CD4-positive, CD25-positive, alpha-beta regulatory T cell (primary cell): Measurements from ENCODE around the gene SOX5. TPM values are rescaled to one million over a fixed set of nuclear protein-coding genes. Genes with fewer than 3 reads are reported as not detected.

Experiments used
- ATAC-seq, 2 donors: fragments of 150-1000 bp; cut with Tn5 transposase; one replicate each; pipeline ENCODE4 v1.10.0; 2021; ENCODE audit warnings: low read depth in 2 of 2, moderate number of reproducible peaks in 2 of 2, moderate library complexity in 1 of 2
- DNase-seq, 3 donors: peaks; one replicate each; pipeline versions ENCODE4 v3.0.0 to v3.0.0-alpha.2; 2012 to 2022; ENCODE audit warnings: mixed read lengths in 1 of 3
- H3K27ac ChIP-seq: one replicate; pipeline ENCODE4 v1.7.0; 2013; ENCODE audit warnings: mild to moderate bottlenecking, low read length; ENCODE audit not compliant: insufficient read depth, poor library complexity, severe bottlenecking
- H3K27me3 ChIP-seq: one replicate; pipeline ENCODE4 v1.7.0; 2013; ENCODE audit warnings: low read length; ENCODE audit not compliant: control insufficient read depth, insufficient read depth
- H3K36me3 ChIP-seq: one replicate; pipeline ENCODE4 v1.7.0; 2013; ENCODE audit warnings: mild to moderate bottlenecking, low read length, moderate library complexity; ENCODE audit not compliant: control insufficient read depth, insufficient read depth
- H3K4me1 ChIP-seq: 2 replicates; pipeline ENCODE4 v1.7.0; 2013; ENCODE audit warnings: mild to moderate bottlenecking, low read length; ENCODE audit not compliant: insufficient read depth, control insufficient read depth, poor library complexity, severe bottlenecking
- H3K4me3 ChIP-seq: one replicate; pipeline ENCODE4 v1.7.0; 2013; ENCODE audit warnings: low read depth, mild to moderate bottlenecking, low read length, moderate library complexity
- H3K9me3 ChIP-seq, 2 experiments: 1 replicate in 1 of 2; 2 replicates in 1 of 2; pipeline ENCODE4 v1.7.0; 2013; ENCODE audit warnings: low read length in 2 of 2, mild to moderate bottlenecking in 1 of 2, moderate library complexity in 1 of 2; ENCODE audit not compliant: control insufficient read depth in 2 of 2
- H3K27ac Mint-ChIP-seq, 3 donors: one replicate each; pipeline ENCODE4 v1.8.0; 2020 to 2022; ENCODE audit warnings: mild to moderate bottlenecking in 3 of 3, mixed read lengths in 3 of 3, moderate library complexity in 2 of 3
- H3K27me3 Mint-ChIP-seq: one replicate; pipeline ENCODE4 v1.8.0; 2022; ENCODE audit warnings: mild to moderate bottlenecking, mixed read lengths
- H3K36me3 Mint-ChIP-seq: one replicate; pipeline ENCODE4 v1.8.0; 2020; ENCODE audit warnings: mixed read lengths
- H3K4me1 Mint-ChIP-seq, 4 donors: one replicate each; pipeline ENCODE4 v1.8.0; 2020 to 2022; ENCODE audit warnings: mixed read lengths in 4 of 4, mild to moderate bottlenecking in 1 of 4
- H3K4me3 Mint-ChIP-seq, 4 donors: one replicate each; pipeline ENCODE4 v1.8.0; 2020 to 2022; ENCODE audit warnings: mild to moderate bottlenecking in 4 of 4, mixed read lengths in 4 of 4, moderate library complexity in 3 of 4
- H3K9me3 Mint-ChIP-seq, 7 donors: one replicate each; pipeline ENCODE4 v1.8.0; 2020 to 2022; ENCODE audit warnings: mixed read lengths in 7 of 7, mild to moderate bottlenecking in 3 of 7, moderate library complexity in 2 of 7
- polyA plus RNA-seq, 4 donors: library from polyadenylated mRNA; unstranded; fragments of 300-500 nt; fragmentation: Illumina TruSeq; gene quantifications; one replicate each; pipeline ENCODE4 v1.2.3, GENCODE V29; 2021
- total RNA-seq: library from RNA; stranded (reverse); gene quantifications from one replicate; pipeline ENCODE4 v1.2.3, GENCODE V29; 2022

SOX5 gene
- total and polyA plus RNA-seq, 5 donors from 2014 or later = not detected

DNA sequence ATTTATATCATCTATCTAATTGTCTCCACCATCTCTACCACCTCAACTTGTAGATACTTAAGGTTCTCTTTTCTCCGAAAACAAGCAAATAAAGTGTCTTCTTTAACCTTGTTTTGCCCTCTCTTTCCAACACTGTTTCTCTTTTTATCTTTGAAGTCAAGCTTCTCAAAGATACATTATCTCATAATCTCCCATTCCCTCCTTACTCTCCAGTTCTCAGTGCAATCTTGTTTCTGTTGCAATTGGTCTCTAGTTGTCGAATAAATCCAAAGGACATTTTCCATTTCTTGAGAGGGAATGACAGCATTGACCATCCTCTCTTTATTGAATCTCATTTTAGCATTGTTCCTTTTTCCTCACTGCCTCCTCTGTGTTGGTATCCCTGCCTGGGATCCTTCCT lies 383.3 kb downstream of the SOX5 start:
- no peak for DNase-seq
- Mint-ChIP-seq H3K27me3 (no peaks in the 10 kb centered on the region), H3K27ac (no peak overlapping the region), H3K4me1 (no peaks in the 10 kb centered on the region), H3K36me3 (no peaks in the 10 kb centered on the region), H3K9me3 (peaks cover 2 to 14% (median 7%) of the 10 kb centered on the region in 7 donors), H3K4me3 (no peak overlapping the region)
- Histone ChIP-seq H3K27ac (no peak overlapping the region), H3K36me3 (no peaks in the 10 kb centered on the region), H3K4me1 (no peaks in the 10 kb centered on the region), H3K9me3 (no peaks in the 10 kb centered on the region), H3K4me3 (no peak overlapping the region), H3K27me3 (no peaks in the 10 kb centered on the region)
- ATAC-seq = no peak

DNA sequence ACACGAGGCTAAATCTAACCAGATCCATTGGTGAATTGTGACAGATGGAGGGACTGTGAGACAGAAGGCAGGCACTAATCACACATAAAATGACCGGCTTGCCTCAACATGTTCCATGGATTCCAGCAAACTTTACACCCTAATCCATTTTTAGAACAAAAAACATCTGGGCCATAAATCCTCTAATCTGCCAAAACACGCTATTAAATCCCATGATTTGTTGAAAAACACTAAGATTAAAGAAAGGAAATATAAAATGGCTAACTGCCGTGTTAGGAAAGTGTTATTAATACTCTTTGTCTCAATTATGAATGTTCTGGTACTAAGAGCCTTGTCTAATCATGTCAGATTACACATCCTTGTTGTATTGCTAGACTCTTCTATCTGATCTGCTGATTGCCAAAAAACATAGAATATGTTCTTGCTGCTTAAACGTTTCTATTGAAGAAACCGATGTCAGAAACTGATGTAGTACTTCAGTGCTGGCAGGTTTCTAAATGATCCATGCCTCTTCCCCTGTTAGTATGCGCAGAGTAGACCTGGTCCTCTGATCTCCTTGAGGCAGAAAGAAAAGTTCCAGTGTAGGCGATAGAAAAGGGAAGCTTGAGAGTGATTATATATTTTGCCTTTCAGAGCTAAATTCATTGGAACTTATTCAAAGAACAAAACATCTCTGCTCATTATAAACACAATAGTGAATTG lies 384.9 kb downstream of the SOX5 start:
- Mint-ChIP-seq H3K4me1 (no peaks in the 10 kb centered on the region), H3K36me3 (no peaks in the 10 kb centered on the region), H3K9me3 (peaks cover 2 to 14% (median 7%) of the 10 kb centered on the region in 7 donors), H3K27me3 (no peaks in the 10 kb centered on the region), H3K4me3 (no peak overlapping the region), H3K27ac (no peak overlapping the region)
- no peaks in the 10 kb centered on the region for H3K4me1 ChIP-seq
- no peak for DNase-seq
- H3K4me3 ChIP-seq = no peak overlapping the region
- H3K36me3 ChIP-seq = no peaks in the 10 kb centered on the region
- no peak for ATAC-seq
- H3K9me3 ChIP-seq = no peaks in the 10 kb centered on the region
- no peak overlapping the region for H3K27ac ChIP-seq
- no peaks in the 10 kb centered on the region for H3K27me3 ChIP-seq

DNA sequence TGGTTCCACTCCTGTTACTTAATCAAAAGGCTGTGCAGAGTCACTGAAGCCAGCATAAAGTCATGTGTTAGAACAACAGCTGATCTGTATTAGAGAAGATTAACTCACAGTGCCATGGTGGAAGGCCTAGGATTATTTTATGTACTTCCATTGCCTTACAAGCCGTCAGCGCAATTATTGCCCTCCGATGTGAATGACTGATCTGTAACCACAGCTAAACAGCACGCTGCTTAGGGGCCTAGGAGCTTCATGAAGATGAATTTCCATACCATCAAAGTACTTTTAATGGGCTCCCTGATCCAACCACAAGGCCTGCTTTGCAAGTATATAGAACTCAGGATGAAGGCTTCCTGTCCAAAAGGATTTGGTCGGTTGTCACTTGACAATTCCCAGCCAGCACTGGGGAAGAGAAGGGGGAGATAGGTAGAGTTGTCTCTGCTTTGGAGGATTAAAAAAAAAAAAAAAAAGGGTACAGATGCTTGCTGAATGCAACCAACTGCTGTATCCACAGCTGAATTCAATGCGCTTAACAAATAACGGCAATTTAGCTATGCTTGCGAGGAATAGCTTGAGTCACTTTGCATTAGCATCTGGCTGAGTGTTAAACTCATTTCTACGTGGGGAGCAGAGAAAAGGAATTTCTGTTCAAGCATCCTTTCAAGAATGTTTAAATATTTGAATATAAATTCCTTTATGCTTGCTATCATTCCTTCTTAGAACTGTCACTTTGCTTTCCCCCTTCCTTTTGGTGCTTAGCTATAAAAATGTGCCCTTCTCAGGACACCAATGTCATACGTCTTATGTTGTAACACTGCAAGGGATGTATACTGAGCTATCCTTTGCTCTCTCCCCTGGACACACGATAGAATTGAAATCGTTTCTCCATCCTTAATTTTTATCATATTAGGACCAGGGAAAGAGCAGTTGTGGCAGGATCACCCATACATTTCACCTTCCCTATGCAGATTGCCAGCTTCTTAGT lies 387.8 kb downstream of the SOX5 start:
- peaks cover 0 to 7% (median 3%) of the 10 kb centered on the region in 7 donors for H3K9me3 Mint-ChIP-seq
- Histone ChIP-seq H3K4me1 (no peaks in the 10 kb centered on the region), H3K36me3 (no peaks in the 10 kb centered on the region), H3K27me3 (no peaks in the 10 kb centered on the region), H3K4me3 (no peak overlapping the region), H3K27ac (no peak overlapping the region), H3K9me3 (no peaks in the 10 kb centered on the region)
- DNase-seq = no peak
- H3K27me3 Mint-ChIP-seq = no peaks in the 10 kb centered on the region
- H3K27ac Mint-ChIP-seq = no peak overlapping the region
- no peaks in the 10 kb centered on the region for H3K4me1 Mint-ChIP-seq
- H3K4me3 Mint-ChIP-seq = no peak overlapping the region
- H3K36me3 Mint-ChIP-seq = no peaks in the 10 kb centered on the region
- no peak for ATAC-seq

DNA sequence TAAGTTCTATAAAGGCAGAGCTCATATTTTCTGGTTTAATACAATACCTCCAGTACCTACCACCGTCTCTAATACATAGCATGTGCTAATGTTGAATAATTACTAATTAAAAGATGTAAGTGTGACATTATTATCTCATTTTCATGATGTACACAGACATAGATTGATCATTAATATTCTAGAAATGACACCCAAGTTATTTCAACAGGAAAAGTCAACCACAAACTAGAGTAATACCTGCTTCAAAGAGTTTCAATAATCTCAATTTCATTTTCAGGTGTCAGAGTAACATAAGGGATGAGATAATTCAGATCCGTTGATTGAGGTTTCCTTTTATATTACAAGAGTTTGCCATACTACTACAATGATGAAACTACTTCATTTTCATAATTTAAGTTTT lies 388.9 kb downstream of the SOX5 start:
- Histone ChIP-seq H3K9me3 (no peaks in the 10 kb centered on the region), H3K27ac (no peak overlapping the region), H3K4me1 (no peaks in the 10 kb centered on the region), H3K36me3 (no peaks in the 10 kb centered on the region), H3K27me3 (no peaks in the 10 kb centered on the region), H3K4me3 (no peak overlapping the region)
- Mint-ChIP-seq H3K9me3 (peaks cover 0 to 7% (median 2%) of the 10 kb centered on the region in 7 donors), H3K27me3 (no peaks in the 10 kb centered on the region), H3K4me3 (no peak overlapping the region), H3K36me3 (no peaks in the 10 kb centered on the region), H3K4me1 (no peaks in the 10 kb centered on the region), H3K27ac (no peak overlapping the region)
- no peak for ATAC-seq
- peak in 1 of 3 donors; percentile 0 for DNase-seq

DNA sequence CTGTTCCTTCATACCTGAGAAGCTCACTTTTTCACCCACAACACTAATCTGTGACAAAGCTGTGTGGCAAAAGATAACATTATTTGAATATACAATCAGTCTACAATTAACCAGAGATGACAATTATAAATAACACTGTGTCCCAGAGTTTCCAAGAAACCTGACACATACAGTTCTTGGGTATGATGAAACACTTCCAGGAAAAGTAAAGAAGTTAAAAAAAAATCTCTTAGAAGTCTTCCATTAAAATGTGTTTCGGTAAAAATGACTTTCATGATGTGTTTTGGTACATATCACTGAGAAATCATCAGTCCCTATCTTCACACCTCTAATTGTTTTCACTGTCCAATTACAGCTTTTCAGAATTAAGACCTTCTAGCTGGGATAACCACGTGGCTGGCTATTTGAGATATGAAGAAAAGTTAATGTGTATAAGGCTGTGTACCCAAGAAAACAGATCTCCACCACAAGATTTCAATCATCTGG lies 390.2 kb downstream of the SOX5 start:
- Mint-ChIP-seq H3K4me3 (no peak overlapping the region), H3K4me1 (no peaks in the 10 kb centered on the region), H3K27ac (no peak overlapping the region), H3K36me3 (no peaks in the 10 kb centered on the region), H3K27me3 (no peaks in the 10 kb centered on the region), H3K9me3 (peaks cover 0 to 5% (median 0%) of the 10 kb centered on the region in 7 donors)
- Histone ChIP-seq H3K4me1 (no peaks in the 10 kb centered on the region), H3K4me3 (no peak overlapping the region), H3K9me3 (no peaks in the 10 kb centered on the region), H3K36me3 (no peaks in the 10 kb centered on the region), H3K27ac (no peak overlapping the region), H3K27me3 (no peaks in the 10 kb centered on the region)
- ATAC-seq (no peak), DNase-seq (peak in 1 of 3 donors; percentile 12)

DNA sequence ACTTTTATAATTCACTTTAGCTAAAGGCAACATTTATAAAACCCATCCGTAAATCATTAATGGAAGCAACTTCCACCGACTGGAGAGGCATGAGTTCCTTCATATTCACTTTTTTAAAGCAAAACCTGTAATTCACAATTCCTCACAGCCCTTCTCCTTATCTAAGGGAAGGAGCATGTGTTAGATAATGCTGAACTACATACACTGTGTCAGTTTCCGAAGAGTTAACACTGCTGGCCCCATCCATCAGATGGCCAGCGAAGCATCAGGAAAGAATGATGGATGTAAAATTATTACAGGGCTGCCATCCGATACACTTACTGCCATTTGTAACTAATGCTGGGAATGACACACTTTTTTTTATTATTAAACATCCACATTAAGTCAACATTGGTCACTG lies 392.8 kb downstream of the SOX5 start:
- no peaks in the 10 kb centered on the region for H3K9me3 ChIP-seq
- H3K4me3 ChIP-seq = no peak overlapping the region
- no peaks in the 10 kb centered on the region for H3K4me1 ChIP-seq
- Mint-ChIP-seq H3K9me3 (peaks cover 0 to 8% (median 2%) of the 10 kb centered on the region in 7 donors), H3K4me3 (no peak overlapping the region), H3K27me3 (no peaks in the 10 kb centered on the region), H3K36me3 (no peaks in the 10 kb centered on the region), H3K4me1 (no peaks in the 10 kb centered on the region), H3K27ac (no peak overlapping the region)
- no peaks in the 10 kb centered on the region for H3K27me3 ChIP-seq
- no peaks in the 10 kb centered on the region for H3K36me3 ChIP-seq
- DNase-seq (no peak), ATAC-seq (no peak)
- H3K27ac ChIP-seq = no peak overlapping the region

DNA sequence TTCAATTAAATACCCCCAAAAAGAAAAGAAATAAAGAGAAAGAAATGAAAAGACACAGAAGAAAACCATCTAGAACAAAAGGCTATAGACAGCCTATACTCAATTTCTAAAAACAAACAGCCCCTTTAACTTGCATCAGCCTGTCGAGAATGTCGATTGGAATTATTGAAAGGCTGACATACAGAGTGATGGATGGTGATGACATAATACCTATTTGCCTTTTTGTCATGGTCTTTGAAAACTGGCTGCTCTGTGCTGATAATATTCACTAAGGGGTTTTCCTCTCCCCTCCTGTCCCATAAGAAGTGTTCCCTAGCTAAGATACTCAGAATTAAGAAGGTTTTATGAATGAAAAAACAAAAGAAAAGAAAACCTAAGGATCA lies 393.7 kb downstream of the SOX5 start:
- no peak for DNase-seq
- H3K4me3 ChIP-seq = no peak overlapping the region
- H3K4me3 Mint-ChIP-seq = no peak overlapping the region
- H3K27ac Mint-ChIP-seq = no peak overlapping the region
- no peak for ATAC-seq
- H3K4me1 Mint-ChIP-seq = no peaks in the 10 kb centered on the region
- H3K9me3 ChIP-seq = no peaks in the 10 kb centered on the region
- no peak overlapping the region for H3K27ac ChIP-seq
- peaks cover 0 to 8% (median 2%) of the 10 kb centered on the region in 7 donors for H3K9me3 Mint-ChIP-seq
- H3K36me3 Mint-ChIP-seq = no peaks in the 10 kb centered on the region
- no peaks in the 10 kb centered on the region for H3K36me3 ChIP-seq
- H3K4me1 ChIP-seq = no peaks in the 10 kb centered on the region
- no peaks in the 10 kb centered on the region for H3K27me3 Mint-ChIP-seq
- H3K27me3 ChIP-seq = no peaks in the 10 kb centered on the region
